GM21367 (cell line): ENCODE data around the gene DPYSL5.
"Not testable (repeated sequence)": the region's sequence is repeated elsewhere in the genome, so short reads cannot be mapped to it uniquely, and the experiment has no call there.

Source experiments
- ATAC-seq: cut with Tn5 transposase; IDR thresholded peaks from one replicate; pipeline ENCODE4 v1.9.1; 2021; ENCODE audit not compliant: unreplicated experiment

The DPYSL5 gene

DNA sequence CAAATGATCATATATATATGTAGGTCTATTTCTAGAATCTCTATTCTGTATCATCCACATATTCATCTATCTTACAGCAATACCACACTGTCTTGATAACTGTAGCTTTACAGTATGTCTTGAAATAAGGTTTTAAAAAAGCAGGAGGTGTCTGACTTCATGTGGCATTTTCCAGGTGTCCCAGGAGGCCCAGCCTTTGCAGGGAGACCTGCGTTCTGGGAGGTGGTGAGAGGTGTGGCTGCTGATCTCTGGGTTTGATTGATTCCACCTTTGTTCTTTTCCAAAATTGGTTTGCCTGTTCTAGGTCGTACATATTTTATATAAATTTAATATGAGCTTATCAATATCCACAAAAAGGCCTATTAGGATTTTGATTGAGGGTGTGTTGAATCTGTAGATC lies 26.6 kb downstream of the DPYSL5 start:
- ATAC-seq, result no peak

DNA sequence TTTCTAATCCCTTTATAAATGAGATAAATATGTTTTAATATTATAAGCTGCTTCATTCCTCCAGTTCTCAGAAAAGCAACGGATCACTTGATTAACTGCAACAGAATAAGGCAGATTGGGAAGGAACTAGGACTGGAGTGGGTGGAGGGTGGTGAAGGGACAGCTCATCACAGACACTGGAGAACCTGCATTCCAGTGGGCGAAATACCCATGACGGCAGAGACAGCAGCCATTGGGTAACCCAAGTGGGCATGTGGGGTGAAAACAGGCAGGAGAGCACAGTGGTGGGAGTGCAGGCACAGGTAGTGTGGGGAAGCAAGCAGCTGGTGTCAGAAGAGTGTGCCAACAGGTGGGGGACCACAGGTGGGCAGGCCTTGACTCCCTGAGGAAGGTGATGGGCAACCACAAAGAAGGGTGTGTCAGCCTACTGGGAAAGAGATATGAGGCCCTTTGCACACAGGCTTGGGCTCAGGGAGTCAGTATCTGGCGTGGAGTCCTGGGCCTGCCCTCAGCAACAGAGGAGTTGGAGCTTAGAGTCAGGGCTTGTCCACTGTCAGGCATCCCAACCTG lies 27.2 kb downstream of the DPYSL5 start:
- no peak for ATAC-seq

DNA sequence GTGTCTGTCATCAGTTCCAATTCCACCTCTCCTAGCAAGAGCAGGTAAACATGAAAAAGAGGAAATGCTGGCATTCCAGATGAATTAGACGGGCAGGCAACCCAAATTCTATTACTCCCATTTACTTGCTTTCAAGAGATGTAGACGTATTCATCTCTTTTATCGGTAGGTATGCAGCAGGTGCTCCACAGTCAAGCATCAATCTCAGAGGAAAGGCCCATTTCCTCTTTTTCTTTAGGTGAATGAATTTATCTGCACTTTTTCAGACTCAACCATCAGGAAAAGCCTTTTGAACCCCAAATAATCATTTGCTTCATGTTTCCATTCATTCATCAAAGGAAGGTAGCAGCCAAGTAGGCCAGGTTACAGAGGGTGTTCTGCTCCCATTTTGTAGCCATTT lies 27.9 kb downstream of the DPYSL5 start:
- ATAC-seq, result no peak

DNA sequence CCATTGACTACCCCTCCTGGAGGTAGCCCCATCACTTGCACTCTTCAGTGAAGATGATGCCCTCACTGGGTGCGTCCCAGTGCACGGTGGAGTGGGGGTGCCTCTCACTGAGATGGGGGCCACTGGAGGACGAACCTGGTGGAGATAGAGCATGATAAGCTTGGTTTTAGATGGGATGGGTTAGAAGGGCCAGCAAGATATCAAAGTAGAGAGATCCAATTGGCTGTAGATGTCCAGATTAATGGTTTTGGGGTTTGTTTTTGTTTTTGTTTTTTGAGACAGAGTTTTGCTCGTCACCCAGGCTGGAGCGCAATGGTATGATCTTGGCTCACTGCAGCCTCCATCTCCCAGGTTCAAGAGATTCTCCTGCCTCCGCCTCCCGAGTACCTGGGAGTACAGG lies 28.3 kb downstream of the DPYSL5 start:
- no peak for ATAC-seq

DNA sequence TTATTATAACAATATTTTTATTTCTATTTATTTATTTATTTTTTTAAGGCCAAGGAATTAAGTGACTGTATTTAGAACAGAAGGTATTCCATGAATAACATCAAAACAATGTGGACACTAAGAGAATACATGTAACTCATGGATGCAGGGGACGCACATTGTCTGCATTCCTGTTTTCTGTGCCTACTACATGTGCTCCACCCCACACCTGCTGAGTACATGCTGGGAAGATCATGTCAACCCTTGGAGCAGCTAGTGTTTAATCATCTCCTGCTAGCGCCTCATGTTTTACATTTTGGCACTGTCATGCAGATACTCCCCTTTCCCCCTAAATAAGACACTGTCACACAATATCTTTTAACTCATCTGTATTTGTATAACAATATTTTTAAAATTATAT lies 29.3 kb downstream of the DPYSL5 start:
- no peak for ATAC-seq

DNA sequence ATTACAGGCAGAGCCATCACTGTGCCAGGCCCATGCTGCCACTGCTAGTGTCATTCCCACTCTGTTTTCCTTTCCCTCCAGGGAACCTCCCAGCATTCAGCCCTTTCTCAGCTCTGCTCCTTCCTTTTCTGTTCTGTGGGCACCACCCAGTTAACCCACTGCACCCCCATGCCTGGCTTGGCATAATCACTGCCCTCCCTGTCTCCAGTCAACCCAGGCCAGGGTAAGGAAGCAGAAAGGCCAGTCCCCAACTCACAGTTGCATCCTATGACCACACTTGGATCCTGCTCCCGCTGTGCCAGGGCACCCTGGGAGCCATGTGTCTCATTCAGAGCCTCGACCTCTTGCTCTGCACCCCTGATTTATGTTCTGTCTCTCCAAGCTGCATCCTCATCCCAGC lies 32.2 kb downstream of the DPYSL5 start:
- ATAC-seq, result no peak

DNA sequence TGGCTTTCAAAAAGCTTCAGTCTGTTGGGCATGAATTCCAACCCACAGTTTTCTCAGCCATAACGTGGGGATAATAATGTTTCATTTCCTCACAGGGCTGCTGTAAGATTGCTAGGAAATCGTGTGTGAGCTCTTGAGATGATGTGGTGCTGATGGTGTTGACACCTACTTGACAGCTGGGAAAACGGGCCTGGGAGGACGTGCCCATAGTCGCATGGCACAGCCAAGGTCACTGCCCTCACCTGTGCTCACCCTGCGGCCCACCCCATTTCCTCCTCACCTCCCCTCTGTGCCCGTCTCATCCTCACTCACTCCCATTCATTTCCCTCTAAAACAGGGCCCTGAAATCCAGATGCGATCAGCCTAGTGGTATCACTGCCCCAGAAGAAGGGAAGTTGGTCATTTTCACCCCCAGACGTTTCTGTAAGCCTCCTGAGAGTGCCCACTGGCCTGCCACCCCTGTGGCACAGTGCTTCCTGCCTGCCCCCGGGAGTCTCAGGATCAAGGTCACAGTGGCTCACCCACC lies 33.0 kb downstream of the DPYSL5 start:
- ATAC-seq, result no peak

DNA sequence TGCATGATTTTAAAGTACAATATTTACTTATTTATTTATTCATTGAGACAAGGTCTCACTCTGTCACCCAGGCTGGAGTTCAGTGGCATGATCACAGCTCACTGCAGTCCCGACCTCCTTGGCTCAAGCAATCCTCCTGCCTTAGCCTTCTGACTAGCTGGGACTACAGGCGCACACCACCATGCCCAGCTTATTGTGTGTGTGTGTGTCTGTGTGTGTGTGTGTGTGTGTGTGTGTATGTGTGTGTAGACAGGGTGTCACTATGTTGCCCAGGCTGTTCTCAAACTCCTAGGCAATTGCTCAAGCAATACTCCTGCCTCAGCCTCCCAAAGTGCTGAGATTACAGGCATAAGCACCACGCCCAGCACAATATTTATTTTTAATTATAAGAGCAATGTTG lies 34.3 kb downstream of the DPYSL5 start:
- ATAC-seq, result not testable (repeated sequence)

DNA sequence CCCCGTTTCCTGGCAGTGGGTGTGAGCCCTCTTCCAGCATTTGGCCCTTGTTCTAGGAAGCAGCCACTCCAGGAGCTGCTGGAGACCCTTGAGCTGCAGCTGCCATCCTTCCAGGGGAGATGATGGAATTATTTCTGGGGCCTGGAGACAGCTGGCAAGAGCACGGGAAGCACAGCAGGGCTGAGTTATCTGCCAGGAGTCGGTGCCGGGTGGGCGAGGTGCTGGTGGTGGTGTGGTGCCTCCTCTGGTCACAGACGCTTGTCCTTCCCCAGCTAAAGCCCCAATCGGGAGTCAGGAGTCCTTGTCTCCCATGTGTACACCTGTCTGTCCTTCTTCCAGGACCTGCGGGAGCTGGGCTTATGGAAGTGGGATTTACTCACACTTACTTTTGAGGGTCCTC lies 36.0 kb downstream of the DPYSL5 start:
- ATAC-seq, result no peak

DNA sequence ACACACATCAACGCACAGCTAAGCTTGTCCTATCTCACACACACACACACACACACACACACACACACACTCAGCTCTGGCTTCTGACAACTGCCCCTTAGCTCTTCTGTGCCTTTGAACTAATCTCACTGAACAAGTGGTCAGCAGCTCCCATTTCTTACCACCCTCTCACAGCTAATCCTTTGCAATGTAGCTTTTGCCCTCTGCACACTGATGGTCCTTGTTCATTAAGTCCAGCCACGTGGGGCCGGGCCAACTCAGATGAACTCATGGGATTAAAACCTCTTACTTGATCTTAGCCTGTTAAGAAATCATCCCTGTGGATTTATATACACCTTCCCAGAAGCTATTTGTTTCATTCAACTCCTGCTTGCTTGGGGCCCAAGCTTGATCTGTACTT lies 36.6 kb downstream of the DPYSL5 start:
- ATAC-seq, result no peak

DNA sequence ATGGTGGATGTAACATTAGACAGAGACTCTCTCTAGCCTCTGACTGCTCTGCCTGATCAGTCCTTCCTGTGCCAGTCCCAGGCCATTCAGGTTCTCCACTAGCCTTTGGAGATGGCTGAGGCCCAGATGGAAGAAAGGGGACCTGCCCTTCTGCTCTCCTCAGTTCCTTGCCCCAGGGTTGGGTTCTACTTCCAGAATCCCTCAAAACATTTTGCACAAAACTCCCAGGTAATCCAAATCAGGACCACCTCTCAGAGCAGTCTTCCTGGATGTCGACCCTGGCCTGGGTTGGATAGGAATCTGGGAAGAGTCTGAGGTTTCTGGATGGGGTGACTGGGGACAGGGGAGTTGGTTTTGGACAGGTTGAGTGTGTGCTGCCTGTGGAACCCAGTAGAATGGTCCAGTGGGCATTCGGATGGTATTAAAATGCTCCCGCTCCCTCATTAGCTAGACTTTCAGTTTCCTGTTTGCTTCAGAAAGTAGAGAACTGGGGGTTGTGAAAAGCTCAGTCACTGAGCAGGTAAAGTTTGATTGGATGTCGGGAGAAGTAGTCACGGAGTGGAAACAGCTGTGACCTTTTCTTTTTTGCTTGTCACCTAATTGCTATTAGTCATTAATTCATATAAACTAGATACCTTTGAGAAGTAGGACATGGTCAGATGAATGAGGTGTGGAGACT lies 37.9 kb downstream of the DPYSL5 start:
- no peak for ATAC-seq

DNA sequence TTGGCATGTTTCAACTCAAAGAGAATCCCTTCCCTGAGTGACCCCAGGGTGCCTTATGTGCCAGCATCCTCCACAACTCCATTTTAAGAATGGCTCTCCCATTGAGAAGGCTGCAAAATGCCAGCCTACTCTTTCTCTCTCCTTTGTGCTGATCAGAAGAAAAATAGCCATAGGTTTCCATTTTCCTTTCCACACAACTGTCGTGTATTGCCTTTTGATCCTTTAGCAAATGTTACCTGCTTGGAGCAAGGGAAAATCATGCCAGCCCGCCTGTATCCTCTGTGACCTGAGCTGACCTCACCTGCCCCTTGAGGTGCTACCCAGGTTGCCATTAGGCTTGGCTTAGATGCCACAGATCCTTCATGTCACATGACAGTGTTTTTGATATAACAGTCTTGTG lies 38.8 kb downstream of the DPYSL5 start:
- ATAC-seq, result no peak

DNA sequence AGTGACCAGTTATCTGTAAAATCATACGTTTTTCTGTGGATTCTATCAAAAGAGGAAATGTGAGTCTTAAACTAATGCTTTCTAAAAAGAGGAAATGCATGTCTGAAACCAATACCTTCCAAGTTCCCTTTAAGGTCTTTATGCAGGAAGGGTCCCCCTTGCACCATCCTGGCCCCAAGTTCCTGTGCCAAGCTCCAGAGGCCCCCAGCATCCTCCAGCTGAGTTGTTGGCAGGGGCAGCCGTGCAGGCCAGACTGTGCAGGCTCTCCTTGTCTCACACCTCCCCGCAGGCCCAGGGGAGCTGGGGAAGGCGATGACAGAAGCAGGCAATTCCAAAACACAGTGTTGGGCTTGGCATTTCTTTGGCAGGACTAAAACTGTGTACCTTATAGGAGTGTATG lies 39.2 kb downstream of the DPYSL5 start:
- no peak for ATAC-seq

DNA sequence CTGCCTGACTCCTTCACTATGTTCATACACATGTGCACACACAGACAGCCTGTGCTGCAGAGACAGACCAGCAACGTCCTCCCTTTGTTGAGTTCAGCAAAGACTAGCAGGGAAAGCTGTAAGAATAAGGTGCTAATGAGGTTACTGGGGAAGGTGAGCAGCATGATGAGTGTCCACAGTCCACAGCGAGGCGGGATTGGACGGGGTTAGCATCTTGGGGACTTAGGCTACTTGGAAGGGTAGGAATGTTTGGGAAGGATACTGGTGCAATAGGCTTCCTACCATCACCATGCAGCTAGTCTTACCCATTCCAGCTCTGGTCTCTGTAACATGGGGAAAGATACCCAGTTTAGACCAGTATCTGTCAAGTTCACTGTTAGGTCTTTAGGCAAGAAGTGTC lies 41.9 kb downstream of the DPYSL5 start:
- no peak for ATAC-seq

DNA sequence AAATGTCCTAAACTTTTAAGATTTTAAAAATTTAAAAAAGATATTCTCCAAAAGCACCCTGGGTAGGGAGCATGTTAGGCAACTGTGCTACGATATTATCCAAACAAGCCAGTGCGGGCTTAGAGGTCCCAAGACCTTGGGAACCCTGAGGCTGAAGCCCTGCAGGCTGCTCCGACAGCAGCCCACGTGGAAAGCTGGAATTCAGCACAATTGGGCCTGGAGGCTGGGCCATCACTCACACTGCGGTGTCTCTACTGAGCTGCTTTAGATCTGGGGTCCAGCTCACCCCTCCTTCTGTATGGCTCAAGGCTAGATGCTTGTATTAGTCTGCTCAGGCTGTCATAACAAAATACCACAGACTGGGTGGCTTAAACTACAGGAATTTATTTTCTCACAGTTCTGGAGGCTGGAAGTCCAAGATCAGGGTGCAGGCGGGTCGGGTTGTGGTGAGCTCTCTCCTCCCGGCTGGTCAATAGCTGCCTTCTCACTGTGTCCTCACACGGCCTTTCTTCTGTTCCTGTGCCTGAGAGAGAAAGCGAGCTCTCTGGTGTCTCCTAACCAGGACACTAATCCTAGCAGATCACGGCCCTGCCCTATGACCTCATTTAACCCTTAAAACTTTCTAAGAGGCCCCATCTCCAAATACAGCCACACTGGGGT lies 42.5 kb downstream of the DPYSL5 start:
- ATAC-seq, result no peak

DNA sequence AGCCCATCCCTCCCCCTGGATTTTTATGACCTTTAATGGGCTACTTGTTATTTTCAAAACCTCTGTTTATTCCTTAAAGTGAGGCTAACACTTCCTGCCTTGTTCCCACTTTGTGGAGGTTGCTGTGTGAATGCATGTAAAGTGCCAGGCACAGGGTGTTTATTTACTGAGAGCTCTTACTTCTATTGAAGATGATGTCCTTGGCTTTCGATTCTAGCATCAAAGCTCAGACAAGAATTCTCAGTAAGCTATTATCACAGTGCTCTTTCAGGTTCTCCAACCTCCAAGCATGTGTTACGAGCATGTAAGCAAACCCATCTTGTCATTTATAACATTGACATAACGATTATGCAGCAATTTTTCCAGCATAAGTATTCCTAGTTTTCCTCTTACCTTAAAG lies 44.2 kb downstream of the DPYSL5 start:
- ATAC-seq, result no peak

DNA sequence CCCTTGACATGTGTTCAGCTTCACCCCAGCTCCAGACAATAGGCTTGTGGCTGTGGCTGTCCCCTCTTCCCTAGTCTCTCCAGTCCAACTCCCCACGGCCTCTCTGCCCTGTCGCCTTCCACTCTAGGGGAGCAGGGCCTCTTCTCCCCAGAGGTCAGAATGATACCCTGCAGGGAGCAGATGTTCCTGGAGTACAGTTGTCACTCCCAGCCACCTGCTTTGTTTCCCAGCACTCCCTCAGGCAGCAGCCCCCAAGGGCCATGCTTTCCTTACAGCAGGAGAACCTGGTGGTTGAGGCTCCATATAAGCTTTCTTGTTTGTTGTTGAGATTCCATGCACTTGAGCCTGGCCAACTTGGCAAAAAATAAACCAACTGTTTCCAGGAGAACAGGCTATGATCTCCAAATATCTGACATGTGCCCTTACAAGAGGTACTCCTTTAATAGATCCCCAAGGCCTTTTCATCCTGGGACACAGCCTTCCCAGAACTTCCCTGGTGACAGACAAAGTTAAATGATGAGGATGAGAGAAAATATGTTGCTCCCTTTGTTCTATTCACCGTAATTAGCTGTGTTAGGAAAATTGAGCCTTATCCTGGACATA lies 45.1 kb downstream of the DPYSL5 start:
- ATAC-seq, result no peak

DNA sequence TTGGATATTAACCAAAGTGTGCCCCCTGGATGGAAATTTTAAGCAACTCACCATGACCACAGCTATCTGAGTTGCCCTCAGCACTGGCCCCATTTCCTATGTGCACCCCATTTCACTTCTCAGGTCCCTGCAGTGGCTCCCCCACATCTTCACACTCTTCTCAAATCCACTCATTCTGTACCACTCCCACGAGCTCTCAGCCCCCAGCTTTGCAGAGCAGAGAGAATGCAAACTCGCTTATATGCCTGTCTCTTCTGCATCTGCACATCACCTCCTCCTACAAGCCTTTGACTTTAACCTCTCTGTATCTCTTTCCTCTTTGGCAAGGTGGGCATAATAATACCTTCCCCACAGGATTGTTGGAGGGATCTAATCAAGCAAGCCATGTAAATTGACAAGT lies 46.2 kb downstream of the DPYSL5 start:
- ATAC-seq, result no peak

DNA sequence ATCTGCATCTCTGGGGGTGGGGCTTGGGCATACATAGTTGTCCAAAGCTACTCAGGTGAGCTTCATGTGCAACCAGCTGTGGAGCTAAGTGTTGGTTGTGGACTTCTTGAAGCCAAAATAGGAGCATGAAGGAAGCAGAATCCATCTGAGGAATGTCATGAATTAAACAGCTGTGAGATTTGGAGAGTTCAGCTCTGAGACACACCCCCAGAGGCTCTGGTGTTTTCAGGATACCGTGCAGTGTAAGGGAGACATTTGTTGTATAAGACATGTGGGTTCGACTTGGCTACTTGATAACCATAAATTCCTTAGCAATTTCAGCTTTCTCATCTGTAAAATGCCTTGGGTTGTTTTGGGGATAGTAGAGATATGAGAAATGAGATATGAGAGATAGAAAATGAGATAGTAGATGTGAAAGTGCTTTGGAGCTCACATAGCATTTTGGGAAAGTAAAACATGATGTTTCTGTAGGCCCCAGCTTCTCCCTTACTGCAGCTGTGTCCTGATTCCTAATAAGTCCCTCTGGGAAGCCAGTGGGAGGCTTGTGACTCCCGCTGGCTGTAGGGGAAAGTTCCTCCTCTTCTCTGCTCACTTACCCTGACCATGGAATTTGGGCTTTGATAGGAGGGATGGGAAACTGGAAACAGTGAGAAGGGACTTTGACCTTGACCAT lies 50.0 kb downstream of the DPYSL5 start:
- ATAC-seq, result no peak

DNA sequence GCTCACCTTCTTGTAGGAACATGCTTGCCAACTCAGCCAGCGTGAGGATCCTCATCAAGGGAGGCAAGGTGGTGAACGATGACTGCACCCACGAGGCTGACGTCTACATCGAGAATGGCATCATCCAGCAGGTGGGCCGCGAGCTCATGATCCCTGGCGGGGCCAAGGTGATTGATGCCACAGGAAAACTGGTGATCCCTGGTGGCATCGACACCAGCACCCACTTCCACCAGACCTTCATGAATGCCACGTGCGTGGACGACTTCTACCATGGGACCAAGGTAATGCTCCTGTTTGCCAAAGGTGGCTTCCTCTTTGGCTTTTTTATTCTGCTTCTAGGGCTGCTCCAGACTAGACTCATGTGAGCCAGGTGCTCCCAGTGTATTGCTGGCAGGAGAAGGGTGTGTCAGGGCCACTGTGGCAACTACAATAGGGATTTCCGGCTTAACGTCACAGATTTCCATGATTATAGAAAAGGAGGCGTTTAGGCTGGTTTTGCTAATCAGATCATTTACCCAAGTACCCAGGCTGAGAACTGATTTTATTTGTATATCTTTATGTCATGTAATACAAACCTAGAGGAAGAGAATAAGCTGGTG lies 50.6 kb downstream of the DPYSL5 start:
- ATAC-seq, result no peak

DNA sequence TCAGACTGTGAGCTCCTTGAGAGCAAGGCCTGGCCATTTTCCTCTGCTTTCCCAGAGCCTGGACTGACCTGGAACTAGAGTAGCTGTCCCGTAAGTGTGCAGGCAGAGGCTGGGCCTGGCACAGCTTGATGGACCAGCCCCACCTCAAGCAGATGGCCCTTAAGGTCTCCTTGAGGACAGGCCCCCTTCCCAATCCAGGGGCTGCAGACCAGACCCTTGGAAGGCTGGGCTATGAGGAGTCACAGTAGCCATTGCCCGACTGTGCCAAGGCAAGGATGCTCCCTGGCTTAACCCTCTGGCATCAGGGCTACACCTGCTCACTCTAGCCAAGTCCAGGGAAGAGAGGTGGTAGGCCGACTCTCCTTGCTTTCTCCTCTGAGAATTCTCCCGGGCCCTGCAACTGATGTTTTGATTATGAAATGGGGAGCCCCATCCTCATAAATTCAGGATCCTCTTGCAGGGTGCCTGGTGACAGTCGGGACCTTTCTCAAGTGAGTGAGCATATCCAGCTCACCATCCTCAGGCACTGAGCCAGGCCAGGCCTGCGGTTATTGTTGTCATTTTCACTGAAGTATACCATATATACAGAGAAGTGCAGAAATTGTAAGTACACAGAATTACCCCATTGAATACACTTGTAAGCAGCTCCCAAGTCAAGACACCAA lies 51.7 kb downstream of the DPYSL5 start:
- no peak for ATAC-seq
